Pancreas (tissue), 10 donors: ENCODE results near the gene TREM2. TPM values are rescaled to one million over a fixed set of nuclear protein-coding genes. Genes with fewer than 3 reads are reported as not detected.

ENCODE experiments used
- ATAC-seq, 4 donors: fragments of 200-7000 bp; cut with Tn5 transposase; one replicate each; pipeline versions ENCODE4 v1.8.0 to v1.9.1; 2020; ENCODE audit warnings: mild to moderate bottlenecking in 4 of 4, moderate library complexity in 4 of 4
- DNase-seq, 6 donors: peaks; one replicate each; pipeline ENCODE4 v3.0.0-alpha.2; 2020
- FAIRE-seq: peaks from 2 replicates; lab custom pipeline; 2012; peaks lifted over from hg19 to GRCh38; lab: Jason Lieb, UNC
- H3K27ac ChIP-seq, 4 donors: fragments of 200-600 bp; sonication (generic); 1 replicate in 3 of 4; 2 replicates in 1 of 4; pipeline versions ENCODE4 v1.5.0 to v1.8.0; 2020
- H3K27me3 ChIP-seq, 4 donors: fragments of 200-600 bp; one replicate each; pipeline ENCODE4 v1.8.0; 2021
- H3K36me3 ChIP-seq, 3 donors: fragments of 200-600 bp; sonication (generic) in 1 of 3; one replicate each; pipeline versions ENCODE4 v1.5.0 to v1.8.0; 2020 to 2021
- H3K4me1 ChIP-seq, 3 donors: fragments of 200-600 bp; one replicate each; pipeline ENCODE4 v1.8.0; 2021
- H3K4me3 ChIP-seq, 4 donors: fragments of 200-600 bp; sonication (generic) in 2 of 4; one replicate each; pipeline versions ENCODE4 v1.5.0 to v1.8.0; 2020 to 2021
- H3K9me3 ChIP-seq, 4 donors: fragments of 200-600 bp; one replicate each; pipeline ENCODE4 v1.8.0; 2021
- WGBS, 2 donors: extraction: QIAGEN DNeasy Blood & Tissue Kit; methylation state at CpG; one replicate each; pipeline ENCODE4 v1.1.7; 2013; 5-methylcytosine and 5-hydroxymethylcytosine counted together
- intact Hi-C, 3 donors: fragments of 100-400 bp; cut with DNase I; formaldehyde crosslinking; loops; one replicate each; pipeline versions ENCODE4 v1.11.1 to v1.14.2; 2022
- polyA plus RNA-seq, 2 donors: library from polyadenylated mRNA; stranded (reverse); fragments of 200-250 nt; gene quantifications; one replicate each; pipeline ENCODE4 v1.2.3, GENCODE V29; 2013
- total RNA-seq, 6 donors: library from RNA; stranded (reverse); fragmentation: NEBNext Ultra II Directional in 4 of 6; extraction: Animal tissue kit (Norgen Biotek cat#: 25700) in 4 of 6; gene quantifications; one replicate each; pipeline versions ENCODE4 v1.2.1 to v1.2.4, GENCODE V29; 2021 to 2023
- TF ChIP-seq, protein P1 (sequence below), 4 donors: fragments of 200-600 bp; sonication (generic) in 3 of 4; IDR thresholded peaks; one replicate each; pipeline versions ENCODE4 v1.5.0 to v1.8.0; 2021; ENCODE audit warnings: antibody characterized with exemption in 4 of 4
- donor health status: healthy with polysubstance abuse.
- donor health status: DM: no; HTN: no; CAD: no; lungs with moderate emphysema.
- donor health status: DM: no; HTN: no; CAD: no.
- donor health status: control.
- donor health status: control.
- donor health status: Bipolar disorder and iron deficiency.
- donor health status: DM: yes; HTN: yes; CAD: no.
- donor health status: DM: no; HTN: no; CAD: no.
- donor health status: DM: no; HTN: no; CAD: no.
- donor health status: DM: yes; HTN: yes; CAD: no.

Gene TREM2
- total and polyA plus RNA-seq, 8 donors, result 0.59 to 27.1 (median 2.1) TPM

DNA sequence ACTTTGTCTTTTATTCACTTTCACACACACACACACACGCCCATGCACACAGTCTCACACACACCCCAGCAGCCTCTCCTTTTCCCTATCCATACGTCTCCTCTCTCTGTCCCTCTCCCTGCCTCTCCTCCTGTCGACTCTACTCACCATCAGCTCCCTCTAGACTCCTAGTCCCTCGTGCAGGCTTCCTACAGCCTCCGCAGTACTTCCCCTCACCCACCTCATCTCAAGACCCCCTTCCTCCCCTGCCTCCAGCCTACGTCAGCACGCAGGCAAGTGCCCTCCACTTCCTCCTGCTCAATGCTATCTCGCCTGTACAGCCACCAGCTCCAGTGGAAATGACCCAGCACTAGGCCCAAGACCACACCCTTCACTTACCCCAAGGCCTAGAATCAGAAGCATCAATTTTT is 38.9 kb upstream of the TREM2 start:
- H3K4me3 ChIP-seq, result no peak overlapping the region
- no peaks in the 10 kb centered on the region for H3K9me3 ChIP-seq
- intact Hi-C loops, result no loop called here
- no peak overlapping the region for H3K27ac ChIP-seq
- H3K4me1 ChIP-seq, result no peaks in the 10 kb centered on the region
- no peaks in the 10 kb centered on the region for H3K27me3 ChIP-seq
- ATAC-seq (no peak), FAIRE-seq (no peak), DNase-seq (no peak)
- no peaks in the 10 kb centered on the region for H3K36me3 ChIP-seq
- 59 to 61% methylated on average over 8 of the region's 8 CpGs for WGBS, 2 donors
- TF ChIP-seq, protein P1, sequence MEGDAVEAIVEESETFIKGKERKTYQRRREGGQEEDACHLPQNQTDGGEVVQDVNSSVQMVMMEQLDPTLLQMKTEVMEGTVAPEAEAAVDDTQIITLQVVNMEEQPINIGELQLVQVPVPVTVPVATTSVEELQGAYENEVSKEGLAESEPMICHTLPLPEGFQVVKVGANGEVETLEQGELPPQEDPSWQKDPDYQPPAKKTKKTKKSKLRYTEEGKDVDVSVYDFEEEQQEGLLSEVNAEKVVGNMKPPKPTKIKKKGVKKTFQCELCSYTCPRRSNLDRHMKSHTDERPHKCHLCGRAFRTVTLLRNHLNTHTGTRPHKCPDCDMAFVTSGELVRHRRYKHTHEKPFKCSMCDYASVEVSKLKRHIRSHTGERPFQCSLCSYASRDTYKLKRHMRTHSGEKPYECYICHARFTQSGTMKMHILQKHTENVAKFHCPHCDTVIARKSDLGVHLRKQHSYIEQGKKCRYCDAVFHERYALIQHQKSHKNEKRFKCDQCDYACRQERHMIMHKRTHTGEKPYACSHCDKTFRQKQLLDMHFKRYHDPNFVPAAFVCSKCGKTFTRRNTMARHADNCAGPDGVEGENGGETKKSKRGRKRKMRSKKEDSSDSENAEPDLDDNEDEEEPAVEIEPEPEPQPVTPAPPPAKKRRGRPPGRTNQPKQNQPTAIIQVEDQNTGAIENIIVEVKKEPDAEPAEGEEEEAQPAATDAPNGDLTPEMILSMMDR (IDR thresholded peaks at IDR 0.05), result no peak

- intact Hi-C loops, result no loop called here
- peak within 1 kb of the TSS in 2 of 4 donors; percentile 30 to 64 for H3K27ac ChIP-seq
- no peaks in the 10 kb centered on the region for H3K4me1 ChIP-seq
- no peaks in the 10 kb centered on the region for H3K27me3 ChIP-seq
- FAIRE-seq, result no peak
- no peak for DNase-seq
- no peak within 1 kb of the TSS for H3K4me3 ChIP-seq
- no peaks in the 10 kb centered on the region for H3K9me3 ChIP-seq
- peak in 1 of 4 donors; percentile 22 for ATAC-seq
- TF ChIP-seq, protein P1 (IDR thresholded peaks at IDR 0.05), result no peak
- WGBS, 2 donors, result 75 to 78% methylated on average over 12 of the region's 12 CpGs
- no peaks in the 10 kb centered on the region for H3K36me3 ChIP-seq
These were observed 38.2 kb upstream of the TREM2 start, which contains the start of gene TREML2 for GRCh38 chr6:41200901-41201763. TREML2 (minus strand) TSS chr6:41201149; CDS start chr6:41201008, 141 bp downstream.

DNA sequence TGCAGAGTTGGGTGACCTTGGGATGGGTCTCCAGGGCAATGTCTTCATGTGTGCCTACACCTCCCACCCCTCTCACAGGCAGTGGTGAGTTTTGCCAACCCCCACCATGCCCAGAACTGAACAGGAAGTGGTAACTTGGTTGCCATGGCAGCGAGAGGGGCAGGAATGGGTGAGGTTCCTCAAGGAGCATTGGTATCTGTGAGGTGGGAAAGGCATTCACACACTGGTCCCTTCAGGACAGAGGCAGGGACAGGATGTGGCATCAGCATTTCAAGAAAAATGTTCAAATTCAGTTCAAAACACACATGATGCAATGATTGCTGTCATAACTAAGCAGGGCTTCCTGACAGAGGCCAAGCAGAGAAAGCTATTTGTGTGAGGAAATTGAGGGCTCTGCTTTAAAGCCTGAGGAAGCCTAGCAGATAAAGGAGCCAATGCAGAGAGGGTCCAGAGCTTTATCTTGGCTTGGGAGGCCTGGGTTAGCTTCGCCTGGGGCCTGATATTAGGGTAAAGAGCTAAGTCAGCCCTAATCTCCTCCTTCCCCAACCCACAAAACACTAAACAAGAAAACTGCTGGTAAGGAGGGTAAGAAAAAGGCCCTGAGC is 37.5 kb upstream of the TREM2 start:
- H3K4me3 ChIP-seq, result no peak overlapping the region
- H3K4me1 ChIP-seq, result no peaks in the 10 kb centered on the region
- DNase-seq (no peak), ATAC-seq (peak in 2 of 4 donors; percentile 43 to 63), FAIRE-seq (no peak)
- intact Hi-C loops, result no loop called here
- no peaks in the 10 kb centered on the region for H3K9me3 ChIP-seq
- TF ChIP-seq, protein P1 (IDR thresholded peaks at IDR 0.05), result no peak
- H3K36me3 ChIP-seq, result no peaks in the 10 kb centered on the region
- no peaks in the 10 kb centered on the region for H3K27me3 ChIP-seq
- peak overlapping the region in 2 of 4 donors; percentile 30 to 64 for H3K27ac ChIP-seq
- WGBS, 2 donors, result 80 to 83% methylated on average over 2 of the region's 2 CpGs

- no peaks in the 10 kb centered on the region for H3K36me3 ChIP-seq
- FAIRE-seq (no peak), DNase-seq (no peak), ATAC-seq (peak in 1 of 4 donors; percentile 28)
- no peak overlapping the region for H3K4me3 ChIP-seq
- H3K27me3 ChIP-seq, result no peaks in the 10 kb centered on the region
- WGBS, 2 donors, result 79 to 88% methylated on average over 1 of the region's 1 CpG
- no peaks in the 10 kb centered on the region for H3K9me3 ChIP-seq
- TF ChIP-seq, protein P1 (IDR thresholded peaks at IDR 0.05), result no peak
- no peak overlapping the region for H3K27ac ChIP-seq
- H3K4me1 ChIP-seq, result no peaks in the 10 kb centered on the region
- intact Hi-C loops, result no loop called here
These were observed 36.8 kb upstream of the TREM2 start for GRCh38 chr6:41199552-41200246.
